Activated T-helper 17 cell treated with anti-CD3 and anti-CD28 coated beads, Interleukin-2, amount 50 U/mL, for 72 hours (primary cell): ENCODE results near the gene GEMIN2. TPM values are rescaled to one million over a fixed set of nuclear protein-coding genes. Genes with fewer than 3 reads are reported as not detected.
A peak's percentile ranks its signal among the peaks of the same experiment; 100 is the strongest.
"Not testable (repeated sequence)": the region's sequence is repeated elsewhere in the genome, so short reads cannot be mapped to it uniquely, and the experiment has no call there.

ENCODE experiments used
- ATAC-seq: fragments of 150-1000 bp; cut with Tn5 transposase; replicated peaks from 2 replicates; pipeline ENCODE4 v1.10.0; 2021; ENCODE audit warnings: mild to moderate bottlenecking, moderate library complexity
- H3K27ac Mint-ChIP-seq: one replicate; pipeline ENCODE4 v1.8.0; 2022; ENCODE audit warnings: mixed read lengths
- H3K27me3 Mint-ChIP-seq: one replicate; pipeline ENCODE4 v1.8.0; 2022; ENCODE audit warnings: mixed read lengths
- H3K36me3 Mint-ChIP-seq: one replicate; pipeline ENCODE4 v1.8.0; 2022; ENCODE audit warnings: low read depth, mild to moderate bottlenecking, mixed read lengths
- H3K4me1 Mint-ChIP-seq: one replicate; pipeline ENCODE4 v1.8.0; 2022; ENCODE audit warnings: mixed read lengths
- H3K4me3 Mint-ChIP-seq: one replicate; pipeline ENCODE4 v1.8.0; 2022; ENCODE audit warnings: mild to moderate bottlenecking, mixed read lengths
- H3K9me3 Mint-ChIP-seq: one replicate; pipeline ENCODE4 v1.8.0; 2022; ENCODE audit warnings: mixed read lengths
- total RNA-seq, 2 donors: library from RNA; stranded (reverse); gene quantifications; one replicate each; pipeline ENCODE4 v1.2.3, GENCODE V29; 2022

The GEMIN2 gene
- total RNA-seq = 10 to 100 TPM; 20.8 to 22.3 TPM

- H3K4me1 Mint-ChIP-seq = peaks cover 7% of the 10 kb centered on the region
- H3K4me3 Mint-ChIP-seq = peak within 1 kb of the TSS; percentile 100
- H3K9me3 Mint-ChIP-seq = no peaks in the 10 kb centered on the region
- H3K36me3 Mint-ChIP-seq = peaks cover 35% of the 10 kb centered on the region
- peak within 1 kb of the TSS; percentile 97 for H3K27ac Mint-ChIP-seq
- ATAC-seq = peak; percentile 98
- H3K27me3 Mint-ChIP-seq = no peaks in the 10 kb centered on the region
Measured at GRCh38 chr14:39114073-39114838, at the start of gene GEMIN2. TSS of gene GEMIN2 (plus strand) at chr14:39114323. CDS start at chr14:39114339, 16 bp downstream.

- not testable (repeated sequence) for H3K27me3 Mint-ChIP-seq, H3K4me3 Mint-ChIP-seq, H3K9me3 Mint-ChIP-seq, ATAC-seq, H3K4me1 Mint-ChIP-seq
- H3K36me3 Mint-ChIP-seq = peaks cover 96% of the 10 kb centered on the region
- peak overlapping the region; percentile 28 for H3K27ac Mint-ChIP-seq
Measured at GRCh38 chr14:39069169-39069805, 44.8 kb upstream of the GEMIN2 start.

- H3K9me3 Mint-ChIP-seq = no peaks in the 10 kb centered on the region
- no peak overlapping the region for H3K4me3 Mint-ChIP-seq
- no peaks in the 10 kb centered on the region for H3K27me3 Mint-ChIP-seq
- H3K36me3 Mint-ChIP-seq = peaks cover 96% of the 10 kb centered on the region
- H3K4me1 Mint-ChIP-seq = peaks cover 10% of the 10 kb centered on the region
- no peak for ATAC-seq
- H3K27ac Mint-ChIP-seq = peak overlapping the region; percentile 28
Measured at GRCh38 chr14:39069923-39070322, 44.2 kb upstream of the GEMIN2 start.

GRCh38 chr14:39071096-39071495 is 43.0 kb upstream of the GEMIN2 start:
- no peaks in the 10 kb centered on the region for H3K9me3 Mint-ChIP-seq
- no peak overlapping the region for H3K27ac Mint-ChIP-seq
- peaks cover 96% of the 10 kb centered on the region for H3K36me3 Mint-ChIP-seq

GRCh38 chr14:39080886-39081285 is 33.2 kb upstream of the GEMIN2 start:
- no peak for ATAC-seq
- Mint-ChIP-seq H3K4me3 (no peak overlapping the region), H3K9me3 (no peaks in the 10 kb centered on the region), H3K27ac (no peak overlapping the region), H3K4me1 (peaks cover 4% of the 10 kb centered on the region), H3K36me3 (peaks cover 95% of the 10 kb centered on the region), H3K27me3 (no peaks in the 10 kb centered on the region)

More at GRCh38 chr14:39071096-39071495, 43.0 kb upstream of the GEMIN2 start:
- Mint-ChIP-seq H3K27me3 (no peaks in the 10 kb centered on the region), H3K4me1 (peaks cover 10% of the 10 kb centered on the region), H3K4me3 (no peak overlapping the region)
- no peak for ATAC-seq

GRCh38 chr14:39083127-39083526 is 31.0 kb upstream of the GEMIN2 start:
- no peaks in the 10 kb centered on the region for H3K27me3 Mint-ChIP-seq
- H3K27ac Mint-ChIP-seq = no peak overlapping the region
- no peak for ATAC-seq
- H3K9me3 Mint-ChIP-seq = no peaks in the 10 kb centered on the region
- peaks cover 97% of the 10 kb centered on the region for H3K36me3 Mint-ChIP-seq
- H3K4me1 Mint-ChIP-seq = peaks cover 4% of the 10 kb centered on the region
- no peak overlapping the region for H3K4me3 Mint-ChIP-seq

- H3K36me3 Mint-ChIP-seq = peaks cover 100% of the 10 kb centered on the region
- peaks cover 15% of the 10 kb centered on the region for H3K4me1 Mint-ChIP-seq
- H3K27me3 Mint-ChIP-seq = no peaks in the 10 kb centered on the region
- no peak for ATAC-seq
- no peak overlapping the region for H3K4me3 Mint-ChIP-seq
- H3K27ac Mint-ChIP-seq = peak overlapping the region; percentile 36
- no peaks in the 10 kb centered on the region for H3K9me3 Mint-ChIP-seq
Measured at GRCh38 chr14:39085933-39086332, 28.2 kb upstream of the GEMIN2 start.

GRCh38 chr14:39087493-39087892 is 26.6 kb upstream of the GEMIN2 start:
- peaks cover 100% of the 10 kb centered on the region for H3K36me3 Mint-ChIP-seq
- no peaks in the 10 kb centered on the region for H3K9me3 Mint-ChIP-seq
- no peak overlapping the region for H3K4me3 Mint-ChIP-seq
- H3K27ac Mint-ChIP-seq = no peak overlapping the region
- ATAC-seq = no peak
- peaks cover 25% of the 10 kb centered on the region for H3K4me1 Mint-ChIP-seq
- H3K27me3 Mint-ChIP-seq = no peaks in the 10 kb centered on the region

GRCh38 chr14:39090548-39091111 is 23.5 kb upstream of the GEMIN2 start:
- Mint-ChIP-seq H3K36me3 (peaks cover 100% of the 10 kb centered on the region), H3K27me3 (no peaks in the 10 kb centered on the region), H3K4me1 (peaks cover 33% of the 10 kb centered on the region), H3K27ac (peak overlapping the region; percentile 2), H3K9me3 (no peaks in the 10 kb centered on the region), H3K4me3 (no peak overlapping the region)
- ATAC-seq = no peak

GRCh38 chr14:39091716-39092115 is 22.4 kb upstream of the GEMIN2 start:
- no peak for ATAC-seq
- no peaks in the 10 kb centered on the region for H3K27me3 Mint-ChIP-seq
- H3K9me3 Mint-ChIP-seq = no peaks in the 10 kb centered on the region
- peak overlapping the region; percentile 6 for H3K4me3 Mint-ChIP-seq
- H3K36me3 Mint-ChIP-seq = peaks cover 99% of the 10 kb centered on the region
- H3K4me1 Mint-ChIP-seq = peaks cover 33% of the 10 kb centered on the region
- no peak overlapping the region for H3K27ac Mint-ChIP-seq

GRCh38 chr14:39094515-39094914 is 19.6 kb upstream of the GEMIN2 start:
- Mint-ChIP-seq H3K9me3 (no peaks in the 10 kb centered on the region), H3K4me3 (peak overlapping the region; percentile 23), H3K4me1 (peaks cover 41% of the 10 kb centered on the region), H3K27ac (peak overlapping the region; percentile 26), H3K36me3 (peaks cover 78% of the 10 kb centered on the region), H3K27me3 (no peaks in the 10 kb centered on the region)
- no peak for ATAC-seq

- no peaks in the 10 kb centered on the region for H3K9me3 Mint-ChIP-seq
- H3K4me3 Mint-ChIP-seq = peak overlapping the region; percentile 59
- peak; percentile 95 for ATAC-seq
- peaks cover 27% of the 10 kb centered on the region for H3K4me1 Mint-ChIP-seq
- no peaks in the 10 kb centered on the region for H3K27me3 Mint-ChIP-seq
- H3K27ac Mint-ChIP-seq = peak overlapping the region; percentile 61
- H3K36me3 Mint-ChIP-seq = peaks cover 74% of the 10 kb centered on the region
Measured at GRCh38 chr14:39097159-39097558, 17.0 kb upstream of the GEMIN2 start.

GRCh38 chr14:39099215-39099614 is 14.9 kb upstream of the GEMIN2 start:
- H3K9me3 Mint-ChIP-seq, ATAC-seq, H3K27me3 Mint-ChIP-seq, H3K4me3 Mint-ChIP-seq, H3K27ac Mint-ChIP-seq: not testable (repeated sequence)
- Mint-ChIP-seq H3K36me3 (peaks cover 63% of the 10 kb centered on the region), H3K4me1 (peaks cover 31% of the 10 kb centered on the region)

GRCh38 chr14:39099748-39100147 is 14.4 kb upstream of the GEMIN2 start:
- Mint-ChIP-seq H3K9me3 (no peaks in the 10 kb centered on the region), H3K4me3 (peak overlapping the region; percentile 86), H3K4me1 (peaks cover 29% of the 10 kb centered on the region), H3K27ac (no peak overlapping the region), H3K27me3 (no peaks in the 10 kb centered on the region), H3K36me3 (peaks cover 57% of the 10 kb centered on the region)
- ATAC-seq = no peak
